Kidney (tissue), 14 donors: ENCODE results near the gene TRIP11. TPM values are rescaled to one million over a fixed set of nuclear protein-coding genes. Genes with fewer than 3 reads are reported as not detected.

Source experiments
- DNase-seq, 5 donors: peaks; one replicate each; pipeline ENCODE4 v3.0.0-alpha.2; 2013 to 2020
- FAIRE-seq: peaks from 2 replicates; lab custom pipeline; 2012; peaks lifted over from hg19 to GRCh38; lab: Jason Lieb, UNC
- H3K27ac ChIP-seq, 2 donors: one replicate each; pipeline ENCODE4 v1.7.0; 2013; ENCODE audit warnings: low read depth in 2 of 2, low read length in 2 of 2, inconsistent platforms in 1 of 2
- H3K27me3 ChIP-seq: one replicate; pipeline ENCODE4 v1.7.1; 2013; ENCODE audit warnings: low read length, inconsistent platforms; ENCODE audit not compliant: control insufficient read depth, insufficient read depth
- H3K36me3 ChIP-seq, 3 donors: one replicate each; pipeline versions ENCODE4 v1.7.0 to v1.7.1; 2013; ENCODE audit warnings: low read length in 3 of 3, control low read depth in 1 of 3, inconsistent platforms in 1 of 3; ENCODE audit not compliant: insufficient read depth in 3 of 3, control insufficient read depth in 2 of 3
- H3K4me1 ChIP-seq, 3 donors: one replicate each; pipeline versions ENCODE4 v1.7.0 to v1.7.1; 2013; ENCODE audit warnings: low read length in 3 of 3, inconsistent platforms in 1 of 3, low read depth in 1 of 3; ENCODE audit not compliant: control insufficient read depth in 2 of 3, insufficient read depth in 2 of 3
- H3K4me3 ChIP-seq, 3 donors: one replicate each; pipeline versions ENCODE4 v1.7.0 to v1.8.1; 2013; ENCODE audit warnings: low read length in 3 of 3, control low read depth in 1 of 3, inconsistent platforms in 1 of 3
- H3K9ac ChIP-seq, 3 donors: one replicate each; pipeline versions ENCODE4 v1.7.0 to v1.7.1; 2013; ENCODE audit warnings: low read length in 3 of 3, control low read depth in 1 of 3, inconsistent platforms in 1 of 3
- H3K9me3 ChIP-seq, 3 donors: one replicate each; pipeline versions ENCODE4 v1.7.0 to v1.7.1; 2013; ENCODE audit warnings: low read length in 3 of 3, control low read depth in 1 of 3, inconsistent platforms in 1 of 3; ENCODE audit not compliant: control insufficient read depth in 2 of 3, insufficient read depth in 1 of 3
- CTCF ChIP-seq: IDR thresholded peaks from 3 replicates; pipeline ENCODE4 v1.5.1; 2012; ENCODE audit warnings: mild to moderate bottlenecking, moderate library complexity, borderline replicate concordance; ENCODE audit not compliant: insufficient read depth; ENCODE audit errors: extremely low read depth
- intact Hi-C: fragments of 100-400 bp; cut with DNase I; formaldehyde crosslinking; loops from one replicate; pipeline ENCODE4 v1.11.1; 2022
- polyA plus RNA-seq: library from polyadenylated mRNA; stranded (reverse); fragments of 350-450 nt; fragmentation: Illumina TruSeq; extraction: RNeasy Lipid Tissue Mini Kit (QIAGEN cat#74804); gene quantifications from one replicate; pipeline ENCODE4 v1.2.3, GENCODE V29; 2014; ENCODE audit warnings: low read depth, low replicate concordance; ENCODE audit not compliant: insufficient read depth
- total RNA-seq: library from RNA; stranded (reverse); fragmentation: NEBNext Ultra II Directional; extraction: Animal tissue kit (Norgen Biotek cat#: 25700); gene quantifications from one replicate; pipeline ENCODE4 v1.2.1, GENCODE V29; 2021
- donor health status: control.
- donor health status: control.
- donor health status: control.
- donor health status: control.
- donor health status: control.
- donor health status: DM: yes; HTN: yes; CAD: no.
- donor health status: Normal renal cell carcinoma (clear cell type).

The TRIP11 gene
- total and polyA plus RNA-seq, 2 donors from 2014 or later, result 6.2 to 71.5 TPM

GRCh38 chr14:91925727-91926121, 114.1 kb downstream of the TRIP11 start:
- Histone ChIP-seq H3K4me3 (no peak overlapping the region), H3K9ac (no peak overlapping the region), H3K27ac (no peak overlapping the region), H3K4me1 (peaks cover 0 to 14% (median 0%) of the 10 kb centered on the region in 3 donors), H3K36me3 (no peaks in the 10 kb centered on the region), H3K27me3 (no peaks in the 10 kb centered on the region), H3K9me3 (no peaks in the 10 kb centered on the region)
- DNase-seq (no peak), FAIRE-seq (no peak)
- intact Hi-C loops, result no loop called here
- TF ChIP-seq CTCF, result no peak

- Histone ChIP-seq H3K9ac (no peak overlapping the region), H3K27ac (no peak overlapping the region), H3K4me1 (peaks cover 0 to 17% (median 0%) of the 10 kb centered on the region in 3 donors), H3K4me3 (no peak overlapping the region), H3K36me3 (no peaks in the 10 kb centered on the region), H3K27me3 (no peaks in the 10 kb centered on the region), H3K9me3 (no peaks in the 10 kb centered on the region)
- intact Hi-C loops, result no loop called here
- no peak for TF ChIP-seq CTCF
- no peak for FAIRE-seq
- peak in 4 of 5 donors; percentile 54 to 90 (median 70) for DNase-seq
These were observed 114.7 kb downstream of the TRIP11 start for GRCh38 chr14:91925001-91925726.

- no peak overlapping the region for H3K27ac ChIP-seq
- intact Hi-C loops, result no loop called here
- H3K4me1 ChIP-seq, result peaks cover 2 to 13% (median 3%) of the 10 kb centered on the region in 3 donors
- no peak for FAIRE-seq
- H3K4me3 ChIP-seq, result no peak overlapping the region
- H3K36me3 ChIP-seq, result no peaks in the 10 kb centered on the region
- no peak for TF ChIP-seq CTCF
- H3K9ac ChIP-seq, result no peak overlapping the region
- no peak for DNase-seq
- H3K9me3 ChIP-seq, result no peaks in the 10 kb centered on the region
- H3K27me3 ChIP-seq, result no peaks in the 10 kb centered on the region
These were observed 119.3 kb downstream of the TRIP11 start for GRCh38 chr14:91920526-91920925.
